Osteocyte (in vitro differentiated cells): Measurements from ENCODE around the gene TP53AIP1. TPM values are rescaled to one million over a fixed set of nuclear protein-coding genes. Genes with fewer than 3 reads are reported as not detected.

Experiments
- DNase-seq: peaks from one replicate; pipeline ENCODE4 v3.0.0; 2021; ENCODE audit warnings: mixed read lengths; ENCODE audit not compliant: unreplicated experiment; ENCODE audit errors: extremely low spot score
- H3K27ac Mint-ChIP-seq: one replicate; pipeline ENCODE4 v1.8.0; 2021; ENCODE audit warnings: mild to moderate bottlenecking, mixed read lengths; ENCODE audit not compliant: unreplicated experiment
- H3K27me3 Mint-ChIP-seq: one replicate; pipeline ENCODE4 v1.8.0; 2021; ENCODE audit warnings: mixed read lengths; ENCODE audit not compliant: unreplicated experiment
- H3K36me3 Mint-ChIP-seq: one replicate; pipeline ENCODE4 v1.8.0; 2021; ENCODE audit warnings: mixed read lengths; ENCODE audit not compliant: unreplicated experiment
- H3K4me1 Mint-ChIP-seq: one replicate; pipeline ENCODE4 v1.8.0; 2021; ENCODE audit warnings: mixed read lengths; ENCODE audit not compliant: unreplicated experiment
- H3K4me3 Mint-ChIP-seq: one replicate; pipeline ENCODE4 v1.8.0; 2021; ENCODE audit warnings: mild to moderate bottlenecking, moderate library complexity, mixed read lengths; ENCODE audit not compliant: unreplicated experiment
- H3K9me3 Mint-ChIP-seq: one replicate; pipeline ENCODE4 v1.8.0; 2021; ENCODE audit warnings: mixed read lengths; ENCODE audit not compliant: unreplicated experiment
- total RNA-seq: library from RNA; stranded (reverse); gene quantifications from 2 replicates; pipeline ENCODE4 v1.2.1, GENCODE V29; 2021
- TF ChIP-seq, protein P1 (sequence below): fragments of 200-600 bp; sonication (generic); IDR thresholded peaks from 2 replicates; pipeline ENCODE4 v1.5.0; 2021; ENCODE audit warnings: antibody characterized with exemption, mild to moderate bottlenecking, moderate library complexity

Gene TP53AIP1
- total RNA-seq, 1 donor from 2014 or later = not detected

DNA sequence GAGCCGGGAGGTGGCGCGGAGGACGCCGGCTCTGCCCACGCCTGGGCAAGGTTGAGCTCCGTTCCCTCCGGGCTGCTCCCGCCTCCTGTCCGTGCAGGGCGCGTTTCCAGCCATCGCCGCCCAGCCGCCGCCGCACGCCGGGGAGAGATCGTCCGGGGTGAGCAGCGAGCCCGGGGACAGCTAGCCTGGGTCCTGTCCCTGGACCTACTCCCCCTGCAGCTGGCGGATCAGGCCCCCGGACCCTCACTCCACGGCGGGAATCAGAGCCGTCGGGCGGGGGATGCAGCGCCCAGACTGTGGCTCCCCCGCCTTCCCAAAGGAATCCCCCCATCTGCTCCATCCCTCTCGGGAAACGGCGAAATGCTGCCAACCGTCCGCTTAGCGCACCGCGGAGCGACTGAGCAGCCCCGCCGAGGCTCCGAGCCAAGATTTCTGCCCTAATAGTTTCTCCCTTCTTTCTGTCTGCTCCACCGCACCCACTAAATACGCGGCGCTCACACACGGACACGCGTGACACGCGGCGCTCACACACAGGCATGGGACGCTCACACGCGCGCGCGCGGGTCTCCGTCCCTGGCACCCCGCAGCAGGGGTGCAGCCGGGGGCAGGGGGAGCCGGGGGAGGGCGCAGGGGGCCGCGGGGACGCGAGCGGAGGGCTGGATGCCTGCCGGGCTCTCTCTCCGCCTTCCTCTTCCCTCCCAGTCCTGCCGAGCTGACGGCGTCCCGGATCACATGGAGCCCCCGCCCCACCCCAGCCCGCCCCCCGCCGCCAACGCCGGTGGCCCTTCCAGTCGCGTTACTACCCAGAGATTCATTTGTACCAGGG is 51.9 kb downstream of the TP53AIP1 start, which contains the start of gene KCNJ5:
Gene KCNJ5 (plus strand): TSS at position 814 of the 826 bp plus-strand sequence. CDS start 19,918 bp downstream, outside the sequence.
- TF ChIP-seq, protein P1, sequence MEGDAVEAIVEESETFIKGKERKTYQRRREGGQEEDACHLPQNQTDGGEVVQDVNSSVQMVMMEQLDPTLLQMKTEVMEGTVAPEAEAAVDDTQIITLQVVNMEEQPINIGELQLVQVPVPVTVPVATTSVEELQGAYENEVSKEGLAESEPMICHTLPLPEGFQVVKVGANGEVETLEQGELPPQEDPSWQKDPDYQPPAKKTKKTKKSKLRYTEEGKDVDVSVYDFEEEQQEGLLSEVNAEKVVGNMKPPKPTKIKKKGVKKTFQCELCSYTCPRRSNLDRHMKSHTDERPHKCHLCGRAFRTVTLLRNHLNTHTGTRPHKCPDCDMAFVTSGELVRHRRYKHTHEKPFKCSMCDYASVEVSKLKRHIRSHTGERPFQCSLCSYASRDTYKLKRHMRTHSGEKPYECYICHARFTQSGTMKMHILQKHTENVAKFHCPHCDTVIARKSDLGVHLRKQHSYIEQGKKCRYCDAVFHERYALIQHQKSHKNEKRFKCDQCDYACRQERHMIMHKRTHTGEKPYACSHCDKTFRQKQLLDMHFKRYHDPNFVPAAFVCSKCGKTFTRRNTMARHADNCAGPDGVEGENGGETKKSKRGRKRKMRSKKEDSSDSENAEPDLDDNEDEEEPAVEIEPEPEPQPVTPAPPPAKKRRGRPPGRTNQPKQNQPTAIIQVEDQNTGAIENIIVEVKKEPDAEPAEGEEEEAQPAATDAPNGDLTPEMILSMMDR = no peak
- Mint-ChIP-seq H3K27me3 (peaks cover 41% of the 10 kb centered on the region), H3K27ac (no peak within 1 kb of the TSS), H3K4me1 (peaks cover 1% of the 10 kb centered on the region), H3K36me3 (no peaks in the 10 kb centered on the region), H3K9me3 (no peaks in the 10 kb centered on the region), H3K4me3 (peak within 1 kb of the TSS; percentile 74)
- no peak for DNase-seq

DNA sequence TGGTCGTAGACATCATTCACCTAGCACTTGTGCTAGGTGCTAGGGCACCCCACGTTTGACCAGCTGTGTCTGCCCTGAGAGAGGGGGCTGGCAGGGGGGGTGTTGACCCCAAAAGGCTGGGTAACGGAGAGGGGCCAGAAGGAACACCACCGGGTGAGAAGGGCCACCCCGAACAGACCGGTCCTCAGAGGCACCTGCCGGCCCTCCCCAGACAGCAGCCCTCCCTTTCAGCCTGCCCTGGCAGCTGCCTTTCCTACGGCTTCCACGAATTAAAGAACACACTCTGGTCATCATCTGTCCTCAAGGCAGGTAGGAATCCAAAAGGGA is 52.5 kb downstream of the TP53AIP1 start:
- H3K36me3 Mint-ChIP-seq = no peaks in the 10 kb centered on the region
- TF ChIP-seq, protein P1 = no peak
- no peaks in the 10 kb centered on the region for H3K9me3 Mint-ChIP-seq
- H3K4me3 Mint-ChIP-seq = peak overlapping the region; percentile 74
- no peak for DNase-seq
- H3K27ac Mint-ChIP-seq = no peak overlapping the region
- peaks cover 44% of the 10 kb centered on the region for H3K27me3 Mint-ChIP-seq
- peaks cover 1% of the 10 kb centered on the region for H3K4me1 Mint-ChIP-seq

DNA sequence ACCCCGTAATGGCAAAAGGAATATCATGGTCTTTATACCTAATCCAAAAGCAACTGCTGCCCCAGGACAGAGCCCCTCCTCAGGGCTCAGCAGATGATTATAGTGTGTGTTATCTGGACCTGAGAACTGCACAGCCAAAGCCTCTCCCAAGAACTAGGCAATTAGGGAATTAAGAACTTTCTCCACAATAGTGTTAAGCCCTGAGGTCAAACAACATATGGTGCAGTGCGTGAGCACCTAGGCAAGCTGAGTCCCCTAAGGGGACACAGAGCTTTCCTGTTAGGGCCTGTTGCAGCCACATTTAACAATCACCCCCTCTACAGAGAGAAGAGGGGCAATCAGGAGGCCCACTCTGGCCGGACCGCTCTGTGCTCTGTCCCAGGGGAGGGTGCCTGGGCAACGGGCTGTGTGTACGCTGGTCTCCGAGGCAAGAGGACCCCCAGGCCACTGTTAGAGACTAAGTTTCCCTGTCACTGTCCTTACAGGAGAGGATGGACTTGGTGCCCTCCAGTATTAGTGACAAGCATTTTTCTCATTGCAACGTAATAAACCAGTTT is 52.9 kb downstream of the TP53AIP1 start:
- Mint-ChIP-seq H3K9me3 (no peaks in the 10 kb centered on the region), H3K27ac (no peak overlapping the region), H3K4me3 (no peak overlapping the region), H3K36me3 (no peaks in the 10 kb centered on the region), H3K27me3 (peaks cover 48% of the 10 kb centered on the region), H3K4me1 (peaks cover 1% of the 10 kb centered on the region)
- TF ChIP-seq, protein P1 = no peak
- no peak for DNase-seq

DNA sequence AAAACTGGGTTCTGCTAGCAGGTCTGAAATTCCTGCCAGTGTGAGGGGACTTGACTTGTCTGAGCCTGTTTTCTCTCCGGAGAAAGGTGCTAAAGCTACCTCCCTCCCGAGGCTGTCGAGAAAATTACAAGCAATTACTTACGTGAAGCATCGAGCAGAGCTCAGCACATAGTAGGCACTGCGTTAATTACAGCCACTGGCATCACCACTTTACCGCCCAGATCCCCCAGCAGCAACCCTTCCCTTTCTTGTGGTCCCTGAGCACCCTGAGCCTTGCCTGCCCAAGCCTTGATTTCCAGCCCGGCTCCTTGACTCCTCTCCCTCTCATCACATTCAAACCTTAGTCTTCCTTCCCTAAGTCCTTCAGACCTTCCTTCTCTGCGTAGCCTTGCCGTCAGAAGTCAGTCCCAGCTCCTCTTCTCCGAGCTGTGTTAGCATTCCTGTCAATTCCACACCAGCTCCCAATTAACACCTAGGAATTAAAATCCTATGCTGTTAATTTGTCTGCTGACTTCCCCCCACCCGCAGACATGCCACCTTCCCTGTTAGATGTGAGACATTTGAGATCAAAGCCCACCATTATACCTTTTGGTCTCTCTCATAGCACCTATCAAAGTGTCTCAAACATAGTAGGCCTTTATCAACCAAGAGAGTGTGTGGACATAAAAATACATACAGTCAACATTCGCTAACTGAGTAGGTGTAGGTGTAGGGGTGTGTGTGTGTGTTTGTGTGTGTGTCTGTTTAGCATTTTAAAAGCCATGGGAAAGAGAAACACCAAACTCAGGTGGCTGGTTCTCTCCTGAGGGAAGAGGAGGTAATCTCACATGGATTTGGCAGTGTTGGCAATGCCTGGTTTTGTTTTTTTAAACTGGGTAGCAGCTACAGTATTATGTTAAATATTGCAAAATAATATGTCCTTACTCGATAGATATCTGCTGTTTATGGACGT is 54.4 kb downstream of the TP53AIP1 start:
- TF ChIP-seq, protein P1 = no peak
- Mint-ChIP-seq H3K27ac (no peak overlapping the region), H3K36me3 (no peaks in the 10 kb centered on the region), H3K9me3 (no peaks in the 10 kb centered on the region), H3K4me1 (peaks cover 1% of the 10 kb centered on the region), H3K27me3 (peaks cover 54% of the 10 kb centered on the region), H3K4me3 (no peak overlapping the region)
- DNase-seq = no peak
